Activated CD4-positive, CD25-positive, alpha-beta regulatory T cell treated with anti-CD3 and anti-CD28 coated beads, Interleukin-2, amount 50 U/mL, for 16 hours (primary cell): ENCODE results near the gene MLLT1.
A peak's percentile ranks its signal among the peaks of the same experiment; 100 is the strongest.

Experiments
- DNase-seq: peaks from one replicate; pipeline ENCODE4 v3.0.0-alpha.2; 2020; ENCODE audit warnings: low read depth, low spot score

Gene MLLT1

GRCh38 chr19:6211632-6212402, 68.0 kb downstream of the MLLT1 start:
- no peak for DNase-seq

GRCh38 chr19:6210721-6211600, 68.8 kb downstream of the MLLT1 start:
- DNase-seq, result no peak

GRCh38 chr19:6210091-6210490, 69.7 kb downstream of the MLLT1 start:
- no peak for DNase-seq

GRCh38 chr19:6209680-6210079, 70.1 kb downstream of the MLLT1 start:
- DNase-seq, result no peak

GRCh38 chr19:6209233-6209632, 70.5 kb downstream of the MLLT1 start:
- DNase-seq, result no peak

- DNase-seq, result no peak
Measured at GRCh38 chr19:6204866-6205723, 74.7 kb downstream of the MLLT1 start.

GRCh38 chr19:6204212-6204611, 75.6 kb downstream of the MLLT1 start:
- DNase-seq, result no peak

GRCh38 chr19:6199240-6199994, 80.4 kb downstream of the MLLT1 start:
- DNase-seq, result peak; percentile 98

GRCh38 chr19:6198896-6199239, 80.9 kb downstream of the MLLT1 start:
- no peak for DNase-seq

GRCh38 chr19:6196361-6196760, 83.4 kb downstream of the MLLT1 start:
- DNase-seq, result no peak

GRCh38 chr19:6188811-6189210, 91.0 kb downstream of the MLLT1 start:
- DNase-seq, result no peak

- DNase-seq, result no peak
Measured at GRCh38 chr19:6187374-6187773, 92.4 kb downstream of the MLLT1 start.

GRCh38 chr19:6185835-6186834, 93.6 kb downstream of the MLLT1 start:
- DNase-seq, result no peak

GRCh38 chr19:6185093-6185834, 94.5 kb downstream of the MLLT1 start:
- DNase-seq, result no peak

GRCh38 chr19:6181119-6181518, 98.7 kb downstream of the MLLT1 start:
- DNase-seq, result no peak

- DNase-seq, result no peak
Measured at GRCh38 chr19:6173190-6173589, 106.6 kb downstream of the MLLT1 start.

- no peak for DNase-seq
Measured at GRCh38 chr19:6172074-6172863, 107.5 kb downstream of the MLLT1 start.

GRCh38 chr19:6167115-6167514, 112.7 kb downstream of the MLLT1 start:
- no peak for DNase-seq
